Type B pancreatic cell (in vitro differentiated cells): Measurements from ENCODE around the gene PIWIL4. TPM values are rescaled to one million over a fixed set of nuclear protein-coding genes. Genes with fewer than 3 reads are reported as not detected.

Source experiments
- DNase-seq: peaks from one replicate; pipeline ENCODE4 v3.0.0; 2021; ENCODE audit warnings: mixed read lengths; ENCODE audit not compliant: unreplicated experiment; ENCODE audit errors: extremely low spot score
- H3K27ac Mint-ChIP-seq: 2 replicates; pipeline ENCODE4 v1.8.0; 2021; ENCODE audit warnings: mild to moderate bottlenecking, mixed read lengths
- H3K27me3 Mint-ChIP-seq: 2 replicates; pipeline ENCODE4 v1.8.0; 2021; ENCODE audit warnings: mixed read lengths
- H3K36me3 Mint-ChIP-seq: 2 replicates; pipeline ENCODE4 v1.8.0; 2021; ENCODE audit warnings: mixed read lengths
- H3K4me1 Mint-ChIP-seq: one replicate; pipeline ENCODE4 v1.8.0; 2021; ENCODE audit warnings: mixed read lengths; ENCODE audit not compliant: unreplicated experiment
- H3K4me3 Mint-ChIP-seq: 2 replicates; pipeline ENCODE4 v1.8.0; 2021; ENCODE audit warnings: mild to moderate bottlenecking, mixed read lengths
- H3K9me3 Mint-ChIP-seq: 2 replicates; pipeline ENCODE4 v1.8.0; 2021; ENCODE audit warnings: mixed read lengths
- total RNA-seq: library from RNA; stranded (reverse); gene quantifications from 2 replicates; pipeline ENCODE4 v1.2.1, GENCODE V29; 2021; ENCODE audit warnings: low replicate concordance
- TF ChIP-seq, protein P1 (sequence below): fragments of 200-600 bp; sonication (generic); conservative IDR thresholded peaks from 2 replicates; pipeline ENCODE4 v1.5.0; 2021; ENCODE audit warnings: antibody characterized with exemption, mild to moderate bottlenecking

PIWIL4 gene
- total RNA-seq, 1 donor from 2014 or later: 4.2 TPM

DNA sequence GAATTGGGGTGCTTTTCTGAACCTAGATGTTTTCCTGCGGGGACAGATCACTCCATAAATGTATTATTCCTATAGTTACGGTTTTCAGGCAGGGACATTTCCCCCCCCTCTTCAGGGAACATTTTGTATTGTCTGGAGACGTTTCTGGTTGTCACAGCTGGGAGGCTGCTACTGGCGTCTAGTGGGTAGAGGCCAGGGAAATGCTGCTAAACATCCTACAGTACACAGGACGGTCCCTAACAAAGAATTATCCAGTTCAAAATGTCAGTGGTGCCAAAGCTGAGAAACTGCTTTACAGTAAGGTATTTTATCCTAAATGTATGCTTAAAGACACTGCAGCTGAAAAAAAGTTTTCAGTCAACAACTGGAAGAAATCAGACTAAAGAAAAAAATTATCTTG is 19.4 kb downstream of the PIWIL4 start:
- Mint-ChIP-seq H3K4me3 (peak overlapping the region; percentile 18), H3K9me3 (no peaks in the 10 kb centered on the region), H3K36me3 (peaks cover 14% of the 10 kb centered on the region), H3K27ac (peak overlapping the region; percentile 87), H3K27me3 (no peaks in the 10 kb centered on the region), H3K4me1 (peaks cover 49% of the 10 kb centered on the region)
- TF ChIP-seq, protein P1, sequence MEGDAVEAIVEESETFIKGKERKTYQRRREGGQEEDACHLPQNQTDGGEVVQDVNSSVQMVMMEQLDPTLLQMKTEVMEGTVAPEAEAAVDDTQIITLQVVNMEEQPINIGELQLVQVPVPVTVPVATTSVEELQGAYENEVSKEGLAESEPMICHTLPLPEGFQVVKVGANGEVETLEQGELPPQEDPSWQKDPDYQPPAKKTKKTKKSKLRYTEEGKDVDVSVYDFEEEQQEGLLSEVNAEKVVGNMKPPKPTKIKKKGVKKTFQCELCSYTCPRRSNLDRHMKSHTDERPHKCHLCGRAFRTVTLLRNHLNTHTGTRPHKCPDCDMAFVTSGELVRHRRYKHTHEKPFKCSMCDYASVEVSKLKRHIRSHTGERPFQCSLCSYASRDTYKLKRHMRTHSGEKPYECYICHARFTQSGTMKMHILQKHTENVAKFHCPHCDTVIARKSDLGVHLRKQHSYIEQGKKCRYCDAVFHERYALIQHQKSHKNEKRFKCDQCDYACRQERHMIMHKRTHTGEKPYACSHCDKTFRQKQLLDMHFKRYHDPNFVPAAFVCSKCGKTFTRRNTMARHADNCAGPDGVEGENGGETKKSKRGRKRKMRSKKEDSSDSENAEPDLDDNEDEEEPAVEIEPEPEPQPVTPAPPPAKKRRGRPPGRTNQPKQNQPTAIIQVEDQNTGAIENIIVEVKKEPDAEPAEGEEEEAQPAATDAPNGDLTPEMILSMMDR: no peak
- DNase-seq: no peak

DNA sequence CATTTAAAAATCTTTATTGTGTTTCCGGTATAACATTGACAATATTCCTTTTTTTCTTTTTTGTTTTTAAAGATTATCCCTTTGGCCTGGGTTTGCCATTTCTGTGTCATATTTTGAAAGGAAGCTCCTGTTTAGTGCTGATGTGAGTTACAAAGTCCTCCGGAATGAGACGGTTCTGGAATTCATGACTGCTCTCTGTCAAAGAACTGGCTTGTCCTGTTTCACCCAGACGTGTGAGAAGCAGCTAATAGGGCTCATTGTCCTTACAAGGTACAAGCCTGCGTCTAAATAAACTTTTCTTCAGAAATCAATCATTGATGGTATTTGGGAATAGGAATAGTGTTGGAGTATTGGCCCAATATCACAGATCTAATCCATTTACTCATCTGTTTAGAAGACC is 19.8 kb downstream of the PIWIL4 start:
- peaks cover 14% of the 10 kb centered on the region for H3K36me3 Mint-ChIP-seq
- H3K9me3 Mint-ChIP-seq: no peaks in the 10 kb centered on the region
- TF ChIP-seq, protein P1: no peak
- H3K27me3 Mint-ChIP-seq: no peaks in the 10 kb centered on the region
- DNase-seq: no peak
- H3K27ac Mint-ChIP-seq: peak overlapping the region; percentile 87
- H3K4me1 Mint-ChIP-seq: peaks cover 49% of the 10 kb centered on the region
- peak overlapping the region; percentile 63 for H3K4me3 Mint-ChIP-seq

DNA sequence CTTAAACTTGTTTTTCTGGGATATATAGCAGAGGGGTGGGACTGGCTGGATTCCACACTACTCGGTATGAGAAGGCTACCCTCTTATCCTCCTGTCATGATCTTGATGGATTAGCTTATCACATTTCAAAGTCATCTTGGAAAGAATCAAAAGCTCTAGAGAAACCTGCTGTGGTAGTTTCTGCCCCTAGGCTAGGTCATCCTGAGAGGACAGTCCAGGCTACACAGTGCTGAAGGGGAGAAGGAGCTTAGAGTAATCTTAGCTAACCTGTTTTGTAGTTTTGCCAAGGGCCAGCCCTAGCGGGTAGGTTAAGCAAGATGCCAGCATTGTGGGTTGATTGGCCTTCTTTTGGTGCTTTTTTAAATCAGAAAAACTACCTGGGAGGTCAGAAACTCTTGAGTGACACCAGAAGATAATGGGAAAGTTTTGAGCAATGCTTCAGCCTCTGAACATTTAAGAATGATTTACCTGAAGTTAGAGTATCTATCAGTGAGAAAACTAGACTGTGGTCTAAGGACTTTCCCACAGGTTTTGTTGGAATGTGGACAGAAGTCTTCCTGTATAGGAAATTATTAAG is 21.3 kb downstream of the PIWIL4 start:
- Mint-ChIP-seq H3K27ac (peak overlapping the region; percentile 87), H3K36me3 (peaks cover 14% of the 10 kb centered on the region), H3K9me3 (no peaks in the 10 kb centered on the region), H3K4me3 (peak overlapping the region; percentile 82), H3K27me3 (no peaks in the 10 kb centered on the region), H3K4me1 (peaks cover 49% of the 10 kb centered on the region)
- DNase-seq: no peak
- TF ChIP-seq, protein P1: no peak

DNA sequence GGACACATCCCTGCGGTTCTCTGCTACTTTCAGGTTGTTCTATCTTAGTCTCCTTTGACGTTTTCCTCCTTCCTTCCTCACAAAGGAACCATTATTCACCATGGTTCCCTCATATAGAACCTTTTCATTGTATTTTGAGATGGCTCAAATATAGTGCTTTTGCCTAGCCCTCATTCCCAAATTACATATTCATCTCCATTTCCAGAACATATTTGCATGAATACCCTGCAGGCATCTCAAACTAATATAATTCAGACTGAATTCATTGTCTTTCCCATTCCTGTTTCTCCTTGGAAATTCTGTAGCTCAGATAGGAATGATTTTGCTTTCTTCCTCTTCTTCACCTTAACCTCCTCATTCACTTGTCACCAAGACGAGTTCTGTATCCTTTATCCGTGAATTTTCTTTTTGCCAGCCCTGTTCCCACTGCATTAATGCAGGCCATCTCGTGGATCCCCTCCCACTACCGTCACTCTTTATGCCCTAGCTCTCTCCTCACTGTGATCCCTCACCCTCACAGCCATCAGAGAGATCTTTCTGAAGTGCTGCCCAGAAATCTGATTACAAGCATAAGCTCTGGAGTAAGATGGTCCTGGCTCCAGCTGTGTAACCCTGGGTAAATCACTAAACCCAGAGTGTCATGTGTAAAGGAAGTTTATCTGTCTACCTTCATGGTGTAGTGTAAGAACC is 23.3 kb downstream of the PIWIL4 start:
- H3K36me3 Mint-ChIP-seq: peaks cover 10% of the 10 kb centered on the region
- H3K4me1 Mint-ChIP-seq: peaks cover 41% of the 10 kb centered on the region
- DNase-seq: no peak
- peak overlapping the region; percentile 18 for H3K4me3 Mint-ChIP-seq
- peak overlapping the region; percentile 87 for H3K27ac Mint-ChIP-seq
- TF ChIP-seq, protein P1: no peak
- H3K27me3 Mint-ChIP-seq: no peaks in the 10 kb centered on the region
- no peaks in the 10 kb centered on the region for H3K9me3 Mint-ChIP-seq

DNA sequence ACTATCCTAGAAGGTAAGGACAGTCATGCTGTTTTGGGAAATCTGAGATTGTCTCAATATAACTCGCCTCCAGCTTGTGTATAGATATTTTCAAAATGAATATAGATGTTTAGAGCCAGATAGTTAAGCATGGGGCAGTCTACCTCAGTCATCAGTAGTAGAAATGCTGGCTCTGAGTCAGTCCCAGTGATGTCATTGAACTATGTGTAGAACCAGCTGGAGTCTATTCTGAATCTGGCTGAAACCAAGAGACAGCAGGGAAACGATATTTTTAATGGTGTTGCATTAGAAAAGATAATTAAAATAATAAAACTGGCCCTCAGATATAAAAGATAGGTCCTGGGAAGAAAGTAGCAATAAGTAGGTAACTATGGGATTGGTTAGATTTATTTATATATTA is 25.9 kb downstream of the PIWIL4 start:
- Mint-ChIP-seq H3K27me3 (no peaks in the 10 kb centered on the region), H3K4me1 (peaks cover 28% of the 10 kb centered on the region), H3K4me3 (no peak overlapping the region), H3K9me3 (no peaks in the 10 kb centered on the region), H3K27ac (no peak overlapping the region), H3K36me3 (peaks cover 10% of the 10 kb centered on the region)
- DNase-seq: no peak
- TF ChIP-seq, protein P1: no peak
